ENCODE data around the gene WDR47.
"Not testable (repeated sequence)": the region's sequence is repeated elsewhere in the genome, so short reads cannot be mapped to it uniquely, and the experiment has no call there.

Gene WDR47

GRCh38 chr1:109050228-109050995 is 8.5 kb upstream of the WDR47 start:
- no peak for DNase-seq

DNA sequence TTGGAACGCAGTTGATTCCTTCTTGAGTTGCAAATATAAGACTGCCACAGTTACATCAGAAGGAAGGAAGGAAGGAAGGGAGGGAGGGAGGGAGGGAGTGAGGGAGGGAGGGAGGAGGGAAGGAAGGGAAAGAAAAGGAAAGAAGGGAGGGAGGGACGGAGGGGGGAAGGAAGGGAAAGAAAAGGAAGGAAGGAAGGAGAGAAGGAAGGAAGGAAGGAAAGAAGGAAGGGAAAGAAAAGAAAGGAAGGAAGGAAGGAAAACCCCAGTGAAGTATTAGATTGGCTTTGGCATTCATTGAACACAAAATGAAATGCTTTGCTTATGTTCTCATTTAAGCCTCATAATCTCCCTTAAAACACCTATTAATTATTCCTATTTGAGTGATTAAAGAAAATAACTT is 6.4 kb upstream of the WDR47 start:
- DNase-seq, result no peak

DNA sequence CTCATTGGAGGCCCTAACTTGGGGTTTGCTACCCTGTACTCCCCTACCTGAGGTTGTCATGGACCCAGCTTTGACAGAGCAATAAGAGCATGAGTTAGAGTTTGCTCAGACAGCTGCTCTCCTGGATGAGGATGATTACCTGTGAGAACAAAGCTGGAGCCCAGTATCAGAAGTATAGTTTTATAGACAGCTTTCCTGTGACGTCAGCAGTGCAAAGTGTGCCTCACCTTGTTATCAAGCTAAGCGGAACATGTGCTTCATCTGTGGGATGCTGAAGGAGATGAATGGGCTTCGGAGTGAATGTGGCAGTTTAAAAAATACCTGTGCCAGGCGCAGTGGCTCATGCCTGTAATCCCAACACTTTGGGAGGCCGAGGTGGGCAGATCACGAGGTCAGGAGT is 5.4 kb upstream of the WDR47 start:
- DNase-seq, result no peak

GRCh38 chr1:109046671-109047070 is 4.8 kb upstream of the WDR47 start:
- no peak for DNase-seq

DNA sequence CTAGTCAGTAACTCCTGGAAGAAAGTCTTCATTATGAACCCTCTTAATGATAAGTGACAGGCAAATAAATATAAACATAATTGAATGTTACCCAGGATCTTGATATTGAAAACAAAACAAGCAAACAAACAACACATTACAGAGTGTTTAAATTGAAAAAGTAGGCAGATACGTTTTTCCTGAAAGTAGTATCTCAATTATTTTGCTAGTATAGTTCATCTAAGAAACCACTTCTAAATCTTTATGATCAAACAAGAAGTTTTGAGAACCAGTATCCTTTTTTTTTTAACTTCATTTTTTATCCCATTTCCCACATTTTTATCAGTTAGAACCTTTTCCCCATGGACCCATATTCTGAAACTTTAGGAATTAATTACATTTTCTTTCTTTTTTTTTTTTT is 3.7 kb upstream of the WDR47 start:
- no peak for DNase-seq

DNA sequence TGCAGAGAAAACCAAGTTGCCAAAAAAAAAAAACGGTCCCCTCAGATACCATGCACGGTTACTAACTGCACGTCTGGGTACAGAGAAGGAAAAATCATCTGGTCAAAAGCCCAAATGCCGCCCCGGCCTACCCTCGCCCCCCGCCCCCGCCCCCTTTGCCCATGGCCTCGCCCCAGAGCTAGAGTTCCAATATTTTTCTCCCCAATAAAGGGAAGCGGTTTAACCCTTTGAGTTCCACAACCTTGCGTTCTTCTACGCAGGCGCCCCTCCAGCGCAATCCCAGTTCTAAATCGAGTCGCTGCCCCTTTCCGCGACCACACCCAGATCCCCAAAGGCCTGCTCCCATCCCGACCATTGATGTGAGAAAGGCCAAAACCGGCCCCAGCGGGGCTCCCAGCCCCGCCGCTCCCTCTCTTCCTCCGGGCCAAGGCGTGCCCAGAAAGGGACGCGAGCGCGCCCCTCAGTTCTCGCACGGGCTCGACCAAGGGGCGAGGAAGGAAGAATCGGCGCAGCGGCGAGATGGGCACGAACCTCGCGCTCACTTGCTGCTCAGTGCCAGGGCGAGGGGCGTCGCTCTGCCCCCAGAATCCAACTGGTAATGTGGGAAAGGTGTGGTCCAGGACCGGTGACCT is 797 bp downstream of the WDR47 start:
- peak; percentile 48 for DNase-seq

GRCh38 chr1:109040627-109040988 is 1.3 kb downstream of the WDR47 start:
- no peak for DNase-seq

DNA sequence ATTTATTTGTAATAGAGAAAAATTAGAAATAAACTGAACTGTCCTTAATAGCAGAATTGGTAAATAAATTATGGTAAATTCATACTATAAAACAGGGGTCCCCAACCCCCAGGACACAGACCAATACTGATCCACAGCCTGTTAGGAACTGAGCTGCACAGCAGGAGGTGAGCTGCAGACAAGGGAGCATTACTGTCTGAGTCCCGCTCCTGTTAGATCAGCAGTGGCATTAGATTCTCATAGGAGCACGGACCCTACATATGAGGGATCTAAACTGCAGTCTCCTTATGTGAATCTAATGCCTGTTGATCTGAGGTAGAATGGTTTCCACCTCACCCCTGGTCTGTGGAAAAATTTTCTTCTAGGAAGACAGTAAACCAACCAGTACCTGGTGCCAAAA is 7.5 kb downstream of the WDR47 start:
- no peak for DNase-seq

- DNase-seq, result not testable (repeated sequence)
Observed at GRCh38 chr1:109029493-109029892, 12.4 kb downstream of the WDR47 start.

DNA sequence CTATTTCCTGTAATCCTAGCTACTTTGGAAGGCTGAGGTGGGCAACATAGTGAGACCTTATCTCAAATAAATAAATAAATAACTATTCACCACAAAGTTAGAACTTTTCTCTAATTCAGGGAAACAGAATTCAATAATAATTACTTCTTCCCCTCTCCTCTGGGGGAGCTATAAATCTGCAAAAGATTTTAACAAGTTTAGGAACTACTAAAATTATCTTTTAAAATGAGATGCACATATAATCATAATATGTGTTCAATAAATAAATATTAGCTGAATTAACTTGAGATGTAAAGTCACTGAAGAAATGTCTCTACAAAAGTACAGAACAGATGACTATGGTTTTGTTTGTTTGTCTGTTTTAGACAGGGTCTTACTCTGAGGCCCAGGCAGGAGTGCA is 14.1 kb downstream of the WDR47 start:
- no peak for DNase-seq

DNA sequence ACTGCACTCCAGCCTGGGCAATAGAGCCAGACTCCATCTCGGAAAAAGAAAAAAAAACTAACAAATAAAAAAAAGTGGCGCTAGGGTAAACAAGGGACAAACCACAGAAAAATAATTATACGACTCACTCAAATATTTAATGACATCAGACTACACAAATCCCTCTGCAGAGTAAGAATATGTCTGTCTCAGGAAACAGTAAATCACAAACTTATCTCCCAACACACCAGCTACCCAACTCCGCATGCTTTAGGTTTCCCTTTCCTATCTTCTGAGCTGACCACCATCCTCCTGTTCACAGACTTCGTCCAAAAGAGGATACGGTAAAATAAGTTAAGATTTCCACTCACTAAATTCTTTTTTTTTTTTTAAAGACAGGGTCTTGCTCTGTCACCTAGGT is 16.2 kb downstream of the WDR47 start:
- DNase-seq, result no peak

DNA sequence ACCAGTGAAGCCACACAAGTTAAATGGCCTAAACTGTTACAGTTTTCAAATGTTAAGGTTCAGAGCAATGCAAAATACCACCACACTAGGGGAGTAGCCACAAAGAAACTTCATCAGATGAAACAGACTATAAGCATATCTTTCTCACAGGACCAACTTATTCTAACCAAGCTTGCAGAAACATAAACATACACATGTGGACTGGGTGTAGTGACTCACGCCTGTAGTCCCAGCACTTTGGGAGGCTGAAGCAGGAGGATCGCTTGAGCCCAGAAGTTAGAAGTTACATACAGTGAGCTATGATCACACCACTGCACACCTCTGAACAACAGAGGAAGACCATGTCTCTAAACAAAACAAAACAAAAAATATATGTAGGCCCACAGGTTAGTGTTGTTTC is 17.3 kb downstream of the WDR47 start:
- no peak for DNase-seq

DNA sequence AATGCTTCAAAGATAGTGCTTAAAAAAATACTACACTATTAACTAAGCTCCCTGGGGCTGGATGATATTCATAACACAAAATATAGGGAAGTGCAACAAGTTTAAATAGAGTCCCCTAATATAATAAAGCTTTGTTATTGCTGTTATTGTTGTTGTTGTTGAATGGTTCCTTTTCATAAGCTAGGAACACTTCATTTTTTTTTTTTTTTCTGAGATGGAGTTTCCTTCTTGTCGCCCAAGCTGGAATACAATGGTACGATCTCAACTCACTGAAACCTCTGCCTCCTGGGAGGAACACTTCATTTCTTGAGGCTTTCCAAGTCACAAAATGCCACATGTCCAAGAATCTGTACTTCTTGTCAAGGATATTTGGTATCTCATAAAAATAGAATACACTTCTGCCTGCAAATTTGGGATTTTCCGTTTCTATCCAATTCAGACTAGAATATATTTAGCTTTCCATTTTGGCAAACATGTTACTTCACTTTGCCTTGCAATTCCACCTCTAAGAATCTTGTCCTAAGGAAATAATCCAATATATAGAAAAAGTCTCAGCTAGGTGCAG is 21.1 kb downstream of the WDR47 start:
- no peak for DNase-seq

DNA sequence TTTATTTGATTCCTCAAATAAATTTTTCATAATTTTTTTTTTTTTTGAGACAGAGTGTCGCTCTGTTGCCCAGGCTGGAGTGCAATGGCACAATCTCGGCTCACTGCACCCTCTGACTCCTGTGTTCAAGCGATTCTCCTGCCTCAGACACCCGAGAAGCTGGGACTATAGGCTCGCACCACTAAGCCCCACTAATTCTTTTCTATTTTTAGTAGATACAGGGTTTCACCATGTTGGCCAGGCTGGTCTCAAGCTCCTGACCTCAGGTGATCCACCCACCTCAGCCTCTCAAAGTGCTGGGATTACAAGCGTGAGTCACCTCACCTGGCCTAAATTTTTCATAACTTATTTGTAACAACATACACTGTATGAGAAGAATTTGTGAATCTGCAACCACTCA is 24.2 kb downstream of the WDR47 start:
- not testable (repeated sequence) for DNase-seq

GRCh38 chr1:109017134-109017533 is 24.8 kb downstream of the WDR47 start:
- no peak for DNase-seq

DNA sequence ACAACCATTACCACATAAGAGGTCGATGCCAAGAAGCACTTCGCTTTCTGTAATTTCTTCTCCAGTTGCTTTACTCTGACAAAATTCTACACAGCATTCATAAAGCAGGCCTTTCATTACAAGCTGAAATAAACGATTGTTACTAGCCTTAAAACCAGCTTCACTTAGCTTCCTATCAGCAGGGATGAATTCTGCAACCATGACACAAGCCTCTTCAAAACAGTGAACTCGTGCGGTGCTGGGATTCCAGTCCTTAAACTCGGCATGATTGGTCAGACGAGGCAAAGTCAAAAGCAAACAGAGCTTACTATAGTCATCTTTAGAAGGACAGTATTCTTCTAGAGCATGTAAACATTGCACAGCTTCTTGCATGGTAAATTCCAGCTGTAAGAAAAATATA is 30.6 kb downstream of the WDR47 start:
- no peak for DNase-seq

DNA sequence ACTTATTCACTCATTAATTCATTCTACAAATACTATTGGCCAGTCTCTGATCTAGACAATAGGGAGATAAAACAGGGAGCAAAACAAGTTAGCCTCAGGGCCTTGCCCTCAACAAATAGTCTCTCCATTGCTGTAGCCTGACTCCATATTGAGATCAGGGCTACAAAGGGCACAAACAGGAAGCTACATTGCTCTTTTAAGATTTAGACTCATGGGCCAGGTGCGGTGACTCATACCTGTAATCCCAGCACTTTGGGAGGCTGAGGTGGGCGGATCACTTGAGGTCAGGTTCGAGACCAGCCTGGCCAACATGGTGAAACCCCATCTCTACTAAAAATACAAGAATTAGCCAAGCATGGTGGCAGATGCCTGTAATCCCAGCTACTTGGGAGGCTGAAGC is 45.3 kb downstream of the WDR47 start:
- not testable (repeated sequence) for DNase-seq

DNA sequence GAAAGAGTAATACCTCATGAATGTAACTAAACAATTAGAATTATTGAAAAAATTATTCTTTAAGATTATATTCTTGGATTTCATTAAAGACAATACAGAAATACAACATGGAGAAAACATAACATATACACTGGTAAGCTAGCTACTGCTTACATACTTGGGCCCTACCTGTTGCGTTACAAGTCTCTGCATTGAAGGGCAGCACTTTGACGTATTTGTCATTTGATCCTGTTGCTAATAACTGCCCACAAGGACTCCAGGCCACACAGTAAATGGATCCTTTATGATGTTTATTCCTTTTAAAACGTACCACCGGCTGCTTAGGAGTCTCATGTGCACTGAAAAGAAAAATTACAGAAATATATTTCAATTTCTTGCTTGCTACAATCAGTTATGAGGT is 58.8 kb downstream of the WDR47 start:
- DNase-seq, result no peak

DNA sequence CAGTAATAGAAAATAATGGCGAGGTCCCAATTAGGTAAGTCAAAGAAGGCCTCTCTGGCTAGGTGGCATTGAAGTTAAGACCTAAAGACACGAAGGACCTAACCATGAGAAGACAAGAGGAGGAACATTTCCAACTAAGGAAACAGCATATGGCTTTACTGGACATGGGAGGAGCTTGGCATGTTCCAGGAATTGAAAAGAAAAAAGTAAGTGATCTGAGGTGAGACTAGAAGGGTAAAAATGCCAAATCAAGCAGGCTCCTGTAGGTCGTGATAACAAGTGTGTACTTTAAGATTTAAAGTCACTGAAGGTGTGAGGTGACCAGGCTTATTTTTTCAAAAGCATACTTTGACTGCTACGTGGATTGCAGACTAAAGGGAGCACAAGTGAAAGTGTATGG is 65.2 kb downstream of the WDR47 start:
- DNase-seq, result no peak

GRCh38 chr1:108972951-108973350 is 69.0 kb downstream of the WDR47 start:
- no peak for DNase-seq

GRCh38 chr1:108969346-108969745 is 72.6 kb downstream of the WDR47 start:
- DNase-seq, result no peak

DNA sequence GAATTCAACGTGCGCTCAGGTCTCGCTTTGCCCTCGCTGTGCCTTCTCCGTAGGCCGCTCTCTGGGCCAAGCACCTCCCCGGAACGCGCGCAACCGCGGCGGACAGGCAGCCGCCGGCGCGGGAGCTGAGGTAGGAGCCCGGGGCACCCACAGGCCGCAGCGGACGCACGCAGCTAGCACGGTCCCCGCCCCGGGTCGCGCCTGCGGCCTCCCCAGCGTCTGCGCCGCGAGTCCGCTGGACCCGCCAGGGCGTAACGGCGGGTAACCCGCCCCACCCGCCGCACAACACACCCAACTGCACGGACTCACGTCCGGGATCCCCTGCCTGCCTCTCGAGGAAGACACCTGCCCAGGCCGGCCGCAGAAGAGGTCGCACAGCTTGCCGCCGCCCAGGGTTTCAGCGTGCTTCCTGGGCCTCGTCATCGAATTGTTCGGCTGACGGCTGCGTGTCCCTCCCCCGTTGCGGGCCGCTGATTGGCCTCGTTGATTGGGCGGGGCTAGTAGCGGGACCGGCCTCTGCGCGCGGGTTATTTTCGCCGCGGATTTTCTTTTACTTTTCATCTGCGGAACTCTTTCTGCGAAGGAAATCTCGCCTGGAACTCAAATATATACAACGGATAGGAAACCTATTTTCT is 78.7 kb downstream of the WDR47 start, which contains the start of gene CLCC1:
Gene CLCC1 (minus strand): TSS at position 433 of the 635 bp plus-strand sequence. CDS start 13,047 bp downstream, outside the sequence.
- DNase-seq, result peak; percentile 92

DNA sequence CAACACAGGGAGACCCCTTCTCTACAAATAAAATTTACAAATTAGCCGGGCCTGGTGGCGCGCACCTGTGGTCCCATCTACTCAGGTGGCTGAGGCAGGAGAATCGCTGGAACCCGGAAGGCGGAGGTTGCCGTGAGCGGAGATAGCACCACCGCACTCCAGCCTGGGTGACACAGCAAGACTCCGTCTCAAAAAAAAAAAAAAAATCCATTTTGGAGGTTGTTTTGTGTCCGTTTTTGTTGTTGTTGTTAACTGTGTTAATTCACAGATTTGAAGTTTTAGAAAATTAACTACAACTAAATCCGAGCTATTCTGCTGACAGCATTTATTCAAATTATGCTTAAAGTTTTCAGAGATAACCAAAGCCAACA is 79.2 kb downstream of the WDR47 start:
- DNase-seq, result peak; percentile 52

Data from CD4-positive, alpha-beta T cell treated with Interleukin-17A for 4 hours (primary cell).